Stimulated activated CD4-positive, alpha-beta T cell treated with anti-CD3 and anti-CD28 coated beads, Interleukin-2, amount 100 ng/mL, for 4 hours (primary cell): ENCODE measurements around the gene CHCHD6.

Source experiments
- DNase-seq: peaks from one replicate; pipeline ENCODE4 v3.0.0-alpha.2; 2020; ENCODE audit warnings: low read depth

The CHCHD6 gene

GRCh38 chr3:126960604-126960995, 256.6 kb downstream of the CHCHD6 start:
- no peak for DNase-seq

GRCh38 chr3:126961191-126961790, 257.3 kb downstream of the CHCHD6 start:
- DNase-seq = no peak

- no peak for DNase-seq
These were observed 257.9 kb downstream of the CHCHD6 start for GRCh38 chr3:126961791-126962461.

- no peak for DNase-seq
These were observed 258.7 kb downstream of the CHCHD6 start for GRCh38 chr3:126962756-126963155.

GRCh38 chr3:126963261-126964190, 259.5 kb downstream of the CHCHD6 start:
- DNase-seq = no peak

- DNase-seq = no peak
These were observed 260.2 kb downstream of the CHCHD6 start for GRCh38 chr3:126964261-126964660.

GRCh38 chr3:126964950-126965349, 260.9 kb downstream of the CHCHD6 start:
- no peak for DNase-seq

GRCh38 chr3:126965526-126966080, 261.6 kb downstream of the CHCHD6 start:
- no peak for DNase-seq

GRCh38 chr3:126967386-126967785, 263.3 kb downstream of the CHCHD6 start:
- no peak for DNase-seq

GRCh38 chr3:126968391-126969390, 264.7 kb downstream of the CHCHD6 start:
- no peak for DNase-seq

- no peak for DNase-seq
These were observed 265.5 kb downstream of the CHCHD6 start for GRCh38 chr3:126969586-126969985.

GRCh38 chr3:126970101-126970500, 266.1 kb downstream of the CHCHD6 start:
- DNase-seq = no peak

- no peak for DNase-seq
These were observed 266.9 kb downstream of the CHCHD6 start for GRCh38 chr3:126970921-126971320.

- no peak for DNase-seq
These were observed 267.9 kb downstream of the CHCHD6 start for GRCh38 chr3:126971891-126972351.

- DNase-seq = no peak
These were observed 268.8 kb downstream of the CHCHD6 start for GRCh38 chr3:126972866-126973265.

- DNase-seq = no peak
These were observed 269.8 kb downstream of the CHCHD6 start for GRCh38 chr3:126973814-126974213.

GRCh38 chr3:126974756-126975155, 270.7 kb downstream of the CHCHD6 start:
- DNase-seq = no peak

GRCh38 chr3:126976906-126977305, 272.9 kb downstream of the CHCHD6 start:
- DNase-seq = no peak

- no peak for DNase-seq
These were observed 273.8 kb downstream of the CHCHD6 start for GRCh38 chr3:126977821-126978220.

- no peak for DNase-seq
These were observed 274.3 kb downstream of the CHCHD6 start for GRCh38 chr3:126978291-126978690.

GRCh38 chr3:126979046-126979628, 275.1 kb downstream of the CHCHD6 start:
- DNase-seq = no peak
